GM15510 (cell line): Measurements from ENCODE around the gene CAMK2G.

Experiments
- POLR2A ChIP-seq: IDR thresholded peaks from 3 replicates; pipeline ENCODE4 v1.6.1; 2011; ENCODE audit warnings: borderline replicate concordance; ENCODE audit not compliant: insufficient read length; ENCODE audit errors: extremely low read depth

The CAMK2G gene

GRCh38 chr10:73819513-73820093 lies 54.8 kb downstream of the CAMK2G start:
- TF ChIP-seq POLR2A: no peak

DNA sequence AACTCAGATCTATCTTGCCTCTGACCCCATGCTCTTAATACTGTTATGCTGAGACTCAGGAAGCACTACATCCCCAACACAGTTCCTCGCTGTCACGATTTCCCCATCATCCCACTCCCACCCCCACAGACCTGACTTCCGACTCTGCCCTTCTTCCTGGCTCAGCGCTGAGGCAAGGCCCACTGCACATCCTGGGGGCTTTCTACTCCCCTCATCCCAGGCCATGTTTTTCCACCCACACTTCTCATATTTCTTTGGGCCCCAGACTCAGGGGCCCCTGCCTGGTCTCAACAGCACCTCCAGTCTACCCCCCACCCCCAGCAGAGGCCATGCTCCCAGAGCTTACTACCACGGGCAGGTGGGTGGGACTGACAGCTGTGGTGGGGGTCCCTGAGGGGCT lies 55.3 kb downstream of the CAMK2G start:
- no peak for TF ChIP-seq POLR2A

GRCh38 chr10:73818402-73818801 lies 56.0 kb downstream of the CAMK2G start:
- no peak for TF ChIP-seq POLR2A

- TF ChIP-seq POLR2A: no peak
Measured at GRCh38 chr10:73817826-73818225, 56.5 kb downstream of the CAMK2G start.

DNA sequence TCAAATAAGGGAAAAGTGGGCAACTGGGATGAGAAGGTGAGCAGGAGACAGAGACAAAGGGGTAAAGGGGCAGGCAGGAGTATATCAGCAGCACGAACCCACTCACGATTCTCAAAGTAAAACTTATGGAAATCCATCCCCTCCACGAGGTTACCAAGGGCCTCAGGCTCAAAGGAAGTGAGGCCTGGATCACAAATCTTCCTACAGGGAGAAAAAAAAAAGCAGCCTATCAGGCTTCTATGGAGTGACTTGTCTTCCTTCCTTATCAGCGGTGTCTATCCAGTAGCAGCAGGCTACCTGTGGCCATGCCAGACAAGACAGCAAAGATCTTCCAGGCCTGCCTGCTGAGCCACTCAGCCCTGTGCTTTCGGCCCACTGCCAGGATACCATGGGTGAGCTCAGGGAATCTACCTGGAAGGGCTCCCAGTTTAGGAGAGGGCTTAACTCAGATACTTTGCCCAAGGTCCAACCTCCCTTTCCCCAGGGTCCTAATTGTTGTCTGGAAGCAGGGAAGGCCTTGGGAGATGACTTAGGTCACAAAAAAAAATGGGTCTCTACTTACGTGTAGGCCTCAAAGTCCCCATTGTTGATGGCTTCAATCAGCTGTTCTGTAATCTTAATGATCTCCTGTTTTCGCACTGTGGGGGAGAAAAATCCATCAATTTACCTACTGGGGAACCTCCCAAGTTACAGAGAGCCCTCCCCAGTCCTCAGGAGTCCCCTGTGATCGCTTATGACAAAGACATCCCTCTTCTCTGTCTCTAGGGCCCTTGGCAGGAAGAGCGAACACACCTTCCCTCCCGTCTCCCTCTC lies 57.2 kb downstream of the CAMK2G start:
- no peak for TF ChIP-seq POLR2A

GRCh38 chr10:73815719-73816030 lies 58.7 kb downstream of the CAMK2G start:
- no peak for TF ChIP-seq POLR2A

- TF ChIP-seq POLR2A: no peak
Measured at GRCh38 chr10:73814896-73815718, 59.2 kb downstream of the CAMK2G start.

DNA sequence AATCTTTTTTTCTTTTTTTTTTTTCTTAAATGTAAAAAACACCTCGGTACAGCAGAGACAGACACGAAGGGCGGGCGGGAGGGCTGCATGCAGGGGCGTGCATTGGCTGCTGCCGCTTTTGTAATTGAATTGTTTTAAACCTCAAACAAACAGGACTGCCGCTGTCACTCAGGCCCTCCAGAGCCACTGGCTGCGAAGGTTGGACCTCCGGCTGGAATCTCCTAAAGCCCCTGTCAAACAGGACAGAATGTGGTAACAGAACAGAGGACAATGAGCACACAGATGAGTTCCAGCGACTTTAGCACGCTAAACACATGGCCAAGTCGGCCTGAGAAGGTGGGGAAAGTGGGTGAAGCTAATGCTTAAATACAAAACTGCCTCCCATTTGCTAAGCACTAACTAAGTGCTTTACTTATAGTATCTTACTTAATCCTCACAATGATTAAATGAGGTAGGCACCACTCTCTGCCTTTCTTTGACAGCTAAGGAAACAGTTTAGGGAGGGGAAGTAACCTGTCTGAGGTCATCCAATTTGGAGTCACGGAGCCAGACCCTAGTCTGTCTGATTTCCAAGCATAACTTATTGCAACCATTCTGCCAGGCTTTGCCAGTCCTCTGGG lies 60.0 kb downstream of the CAMK2G start:
- no peak for TF ChIP-seq POLR2A

- no peak for TF ChIP-seq POLR2A
Measured at GRCh38 chr10:73813333-73813732, 61.0 kb downstream of the CAMK2G start.

DNA sequence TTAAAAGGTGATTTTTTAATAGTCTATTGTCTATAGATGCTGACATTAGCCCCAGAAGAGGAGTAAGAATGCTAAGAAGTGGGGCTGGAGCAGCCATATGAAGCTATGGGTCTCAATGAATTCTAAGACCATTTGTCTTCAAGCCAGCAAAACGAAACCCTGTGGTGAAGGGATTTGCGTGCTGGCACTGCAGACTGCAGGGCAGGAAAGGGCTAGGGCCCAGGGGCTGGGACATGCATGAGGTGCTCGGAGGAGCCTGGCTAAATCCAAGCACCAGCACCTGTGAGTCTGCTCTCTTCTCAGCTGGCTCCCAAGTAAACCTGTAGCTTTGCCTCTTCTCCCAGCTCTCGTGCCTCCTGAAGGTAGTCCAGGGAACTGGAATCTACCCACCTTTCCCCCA lies 61.7 kb downstream of the CAMK2G start:
- no peak for TF ChIP-seq POLR2A

GRCh38 chr10:73810735-73811465 lies 63.5 kb downstream of the CAMK2G start:
- TF ChIP-seq POLR2A: no peak

- TF ChIP-seq POLR2A: no peak
Measured at GRCh38 chr10:73810358-73810734, 64.0 kb downstream of the CAMK2G start.

DNA sequence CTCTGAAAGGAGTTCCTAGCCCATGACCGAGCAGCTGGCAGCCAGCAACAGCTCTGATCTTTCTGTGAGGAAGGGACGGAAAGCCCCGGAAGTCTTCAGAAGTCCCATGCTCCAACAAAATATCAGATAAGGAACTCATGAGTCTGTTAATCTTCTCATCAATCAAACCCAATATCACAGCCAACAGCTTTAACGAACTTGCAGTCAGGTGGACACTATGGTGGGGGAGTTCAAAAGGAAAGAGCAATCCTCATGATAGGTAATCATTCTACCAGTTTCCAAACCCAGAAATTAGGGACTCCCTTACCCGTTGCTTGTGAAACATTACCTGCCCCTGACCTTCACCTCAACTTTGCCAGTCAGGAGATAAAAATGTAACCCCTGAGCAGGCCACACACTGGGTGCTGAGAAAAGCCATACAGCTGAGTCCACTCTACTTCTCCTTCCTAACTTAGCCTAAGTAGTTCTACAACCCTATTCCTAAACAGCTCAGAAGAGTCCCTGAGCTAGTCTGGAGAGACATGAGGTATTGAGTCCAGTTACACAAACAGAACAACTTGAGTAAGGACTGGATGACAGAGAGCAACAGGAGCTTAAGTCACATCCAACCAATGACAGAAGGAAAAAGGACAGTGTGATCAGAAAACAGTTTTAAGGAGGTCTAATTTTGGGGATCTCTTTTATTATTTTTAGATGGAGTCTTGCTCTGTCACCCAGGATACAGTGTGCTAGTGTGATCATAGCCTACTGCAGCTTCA lies 65.1 kb downstream of the CAMK2G start:
- no peak for TF ChIP-seq POLR2A

GRCh38 chr10:73808021-73808815 lies 66.1 kb downstream of the CAMK2G start:
- no peak for TF ChIP-seq POLR2A

GRCh38 chr10:73807471-73807870 lies 66.9 kb downstream of the CAMK2G start:
- no peak for TF ChIP-seq POLR2A
